Lower leg skin (tissue), 3 donors: ENCODE data around the gene PCF11.

ENCODE experiments used
- POLR2A ChIP-seq, 2 donors: fragments of 450-650 bp; IDR thresholded peaks; one replicate each; pipeline ENCODE4 v1.6.1; 2016 to 2017; ENCODE audit warnings: antibody characterized with exemption in 2 of 2, mild to moderate bottlenecking in 1 of 2, moderate library complexity in 1 of 2
- TF ChIP-seq, protein P1 (sequence below), 3 donors: fragments of 450-650 bp; IDR thresholded peaks; one replicate each; pipeline ENCODE4 v1.5.1; 2016; ENCODE audit warnings: antibody characterized with exemption in 3 of 3, mild to moderate bottlenecking in 3 of 3, moderate library complexity in 2 of 3

DNA sequence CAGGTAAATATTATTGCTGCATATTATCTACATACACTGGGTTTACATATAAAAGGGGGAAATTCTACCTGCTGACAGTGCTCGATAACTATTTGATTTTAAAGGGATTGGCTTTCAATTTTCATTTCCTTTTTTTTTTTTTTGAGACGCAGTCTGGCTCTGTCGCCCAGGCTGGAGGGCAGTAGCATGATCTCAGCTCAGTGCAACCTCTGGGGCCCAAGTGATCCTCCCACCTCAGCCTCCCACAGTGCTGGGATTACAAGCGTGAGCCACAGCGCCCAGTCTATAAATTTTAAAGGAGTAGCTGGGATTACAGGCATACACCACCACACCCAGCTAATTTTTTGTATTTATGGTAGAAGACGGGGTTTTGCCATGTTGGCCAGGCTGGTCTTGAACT, 3.2 kb upstream of the PCF11 start:
- TF ChIP-seq, protein P1, sequence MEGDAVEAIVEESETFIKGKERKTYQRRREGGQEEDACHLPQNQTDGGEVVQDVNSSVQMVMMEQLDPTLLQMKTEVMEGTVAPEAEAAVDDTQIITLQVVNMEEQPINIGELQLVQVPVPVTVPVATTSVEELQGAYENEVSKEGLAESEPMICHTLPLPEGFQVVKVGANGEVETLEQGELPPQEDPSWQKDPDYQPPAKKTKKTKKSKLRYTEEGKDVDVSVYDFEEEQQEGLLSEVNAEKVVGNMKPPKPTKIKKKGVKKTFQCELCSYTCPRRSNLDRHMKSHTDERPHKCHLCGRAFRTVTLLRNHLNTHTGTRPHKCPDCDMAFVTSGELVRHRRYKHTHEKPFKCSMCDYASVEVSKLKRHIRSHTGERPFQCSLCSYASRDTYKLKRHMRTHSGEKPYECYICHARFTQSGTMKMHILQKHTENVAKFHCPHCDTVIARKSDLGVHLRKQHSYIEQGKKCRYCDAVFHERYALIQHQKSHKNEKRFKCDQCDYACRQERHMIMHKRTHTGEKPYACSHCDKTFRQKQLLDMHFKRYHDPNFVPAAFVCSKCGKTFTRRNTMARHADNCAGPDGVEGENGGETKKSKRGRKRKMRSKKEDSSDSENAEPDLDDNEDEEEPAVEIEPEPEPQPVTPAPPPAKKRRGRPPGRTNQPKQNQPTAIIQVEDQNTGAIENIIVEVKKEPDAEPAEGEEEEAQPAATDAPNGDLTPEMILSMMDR (IDR thresholded peaks at IDR 0.05): no peak
- TF ChIP-seq POLR2A (IDR thresholded peaks at IDR 0.05): no peak
